Renal cortical epithelial cell (primary cell): Measurements from ENCODE around the gene SETD1A. TPM values are rescaled to one million over a fixed set of nuclear protein-coding genes. Genes with fewer than 3 reads are reported as not detected.
A peak's percentile ranks its signal among the peaks of the same experiment; 100 is the strongest.

Source experiments
- DNase-seq: peaks from one replicate; pipeline ENCODE4 v3.0.0-alpha.2; 2011; ENCODE audit warnings: low read depth
- total RNA-seq: library from RNA; depleted of rRNA; stranded (reverse); fragments of >200 nt; gene quantifications from 2 replicates; pipeline ENCODE4 v1.2.3, GENCODE V29; 2014

The SETD1A gene
- total RNA-seq, 1 donor from 2014 or later: 7.6 TPM

DNA sequence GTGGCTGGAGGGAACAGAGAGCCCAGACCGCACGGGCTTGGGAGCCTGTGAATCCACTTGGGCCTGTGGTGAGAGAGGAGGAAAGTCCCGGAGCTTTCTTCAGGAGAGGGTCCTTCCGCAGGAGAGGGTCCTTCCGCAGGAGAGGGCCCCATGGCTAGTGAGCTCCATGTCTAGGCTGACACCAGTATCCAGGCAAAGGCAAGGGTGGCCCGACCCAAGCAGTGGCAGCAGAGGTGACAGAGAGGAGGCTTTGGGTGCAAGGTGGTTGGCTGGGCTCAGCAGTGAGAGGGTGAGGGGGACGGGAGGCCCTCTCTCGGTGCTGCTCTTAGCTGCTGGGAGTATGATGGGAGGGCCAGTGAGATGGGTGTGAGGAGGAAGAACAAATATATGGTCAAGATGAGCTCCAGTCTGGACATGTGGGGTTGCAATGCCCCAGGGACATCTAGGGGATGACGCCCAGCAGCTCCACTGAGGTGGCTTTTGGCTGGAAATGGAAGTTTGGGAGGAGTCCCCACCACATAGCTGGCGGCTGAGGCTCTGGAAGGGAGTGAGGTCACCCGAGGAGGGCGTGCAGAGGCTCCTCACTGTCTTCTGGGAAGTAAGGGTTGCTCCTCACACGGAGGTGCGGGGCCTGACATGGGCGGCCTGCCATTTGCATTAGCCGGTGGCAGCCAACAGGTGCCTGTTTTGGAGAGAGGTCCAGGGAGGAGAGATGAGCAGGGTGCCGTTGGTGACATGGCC lies 25.2 kb downstream of the SETD1A start:
- no peak for DNase-seq

- DNase-seq: no peak
These were observed 25.8 kb downstream of the SETD1A start for GRCh38 chr16:30983289-30983889.

DNA sequence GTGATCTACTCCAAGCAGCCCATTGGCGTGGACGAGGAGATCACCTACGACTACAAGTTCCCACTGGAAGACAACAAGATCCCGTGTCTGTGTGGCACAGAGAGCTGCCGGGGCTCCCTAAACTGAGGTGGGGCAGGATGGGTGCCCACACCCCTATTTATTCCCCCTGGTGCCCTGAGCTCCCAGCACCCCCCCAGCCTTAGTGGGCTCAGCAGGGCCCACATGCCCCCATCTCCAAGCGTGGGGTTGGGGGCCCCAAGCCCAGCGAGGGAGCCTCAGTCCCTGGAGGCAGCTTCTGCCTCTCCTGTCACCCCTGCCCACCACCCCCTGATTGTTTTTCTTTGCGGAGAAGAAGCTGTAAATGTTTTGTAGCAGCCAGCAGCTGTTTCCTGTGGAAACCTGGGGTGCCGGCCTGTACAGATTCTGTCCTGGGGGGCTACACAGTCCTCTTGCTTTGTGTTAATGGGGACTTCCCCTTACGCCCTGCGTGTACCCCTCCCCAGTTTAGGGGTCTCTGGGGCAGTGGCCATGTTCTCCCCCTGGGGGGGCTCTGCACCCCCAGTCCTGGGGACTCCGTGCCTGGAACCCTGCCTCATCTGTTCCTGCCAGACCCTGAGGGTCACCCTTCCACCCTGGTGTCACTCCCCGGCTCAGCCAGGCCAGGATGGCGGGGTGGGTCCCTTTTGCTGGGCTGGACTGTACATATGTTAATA lies 26.5 kb downstream of the SETD1A start:
- DNase-seq: no peak

DNA sequence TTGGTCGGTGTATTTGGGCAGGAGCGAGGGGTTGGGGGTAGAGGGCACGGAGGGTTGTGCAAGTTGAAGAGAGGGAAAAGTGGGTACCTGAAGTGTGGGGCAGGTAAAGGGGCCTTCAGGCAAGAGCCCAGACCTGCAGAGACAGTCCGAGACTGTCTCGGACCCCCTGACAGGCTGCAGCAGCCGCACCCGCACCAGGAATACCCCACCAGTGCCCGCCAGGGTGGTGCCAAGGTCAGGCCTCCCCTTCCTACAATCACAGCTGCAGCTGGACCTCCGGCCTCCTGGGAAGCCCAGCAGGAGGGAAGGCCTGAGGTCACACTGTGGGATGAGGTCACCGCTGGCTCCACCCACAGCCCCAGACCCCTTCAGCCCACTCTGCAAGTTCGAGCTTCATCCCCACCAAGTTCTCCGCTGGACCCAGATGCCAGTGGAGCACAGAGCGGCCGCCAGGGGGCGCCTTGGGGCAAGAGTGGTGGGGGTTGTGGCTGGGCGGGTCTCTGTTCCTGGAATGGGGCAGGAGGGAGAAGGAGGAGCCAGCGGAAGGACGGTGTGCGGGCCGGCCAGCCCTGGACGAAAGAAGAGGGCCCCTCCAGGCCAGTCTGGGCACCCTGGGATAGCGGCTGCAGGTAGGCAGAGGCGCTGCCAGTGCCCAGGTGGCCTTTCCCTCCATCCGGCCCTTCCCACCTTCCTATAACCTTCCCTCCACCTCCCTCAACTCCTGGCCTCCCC lies 27.3 kb downstream of the SETD1A start, which contains the start of gene HSD3B7:
Gene HSD3B7 (plus strand): TSS at position 539 of the 732 bp plus-strand sequence. CDS start 452 bp downstream, outside the sequence.
- peak; percentile 43 for DNase-seq

GRCh38 chr16:30985401-30986128 lies 28.0 kb downstream of the SETD1A start:
- peak; percentile 64 for DNase-seq

- DNase-seq: no peak
These were observed 28.8 kb downstream of the SETD1A start for GRCh38 chr16:30986129-30986991.

DNA sequence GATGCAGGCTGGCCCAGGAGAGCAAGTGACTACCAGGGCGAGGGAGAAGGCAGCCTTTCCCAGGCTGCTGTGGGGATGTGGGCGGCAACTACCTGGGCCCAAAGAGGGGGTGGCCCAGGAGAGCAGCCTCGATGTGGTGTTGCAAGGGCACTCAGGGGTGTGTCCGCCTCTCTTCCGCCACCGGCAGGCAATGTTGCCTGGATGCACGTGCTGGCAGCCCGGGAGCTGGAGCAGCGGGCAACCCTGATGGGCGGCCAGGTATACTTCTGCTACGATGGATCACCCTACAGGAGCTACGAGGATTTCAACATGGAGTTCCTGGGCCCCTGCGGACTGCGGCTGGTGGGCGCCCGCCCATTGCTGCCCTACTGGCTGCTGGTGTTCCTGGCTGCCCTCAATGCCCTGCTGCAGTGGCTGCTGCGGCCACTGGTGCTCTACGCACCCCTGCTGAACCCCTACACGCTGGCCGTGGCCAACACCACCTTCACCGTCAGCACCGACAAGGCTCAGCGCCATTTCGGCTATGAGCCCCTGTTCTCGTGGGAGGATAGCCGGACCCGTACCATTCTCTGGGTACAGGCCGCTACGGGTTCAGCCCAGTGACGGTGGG lies 30.1 kb downstream of the SETD1A start:
- no peak for DNase-seq

DNA sequence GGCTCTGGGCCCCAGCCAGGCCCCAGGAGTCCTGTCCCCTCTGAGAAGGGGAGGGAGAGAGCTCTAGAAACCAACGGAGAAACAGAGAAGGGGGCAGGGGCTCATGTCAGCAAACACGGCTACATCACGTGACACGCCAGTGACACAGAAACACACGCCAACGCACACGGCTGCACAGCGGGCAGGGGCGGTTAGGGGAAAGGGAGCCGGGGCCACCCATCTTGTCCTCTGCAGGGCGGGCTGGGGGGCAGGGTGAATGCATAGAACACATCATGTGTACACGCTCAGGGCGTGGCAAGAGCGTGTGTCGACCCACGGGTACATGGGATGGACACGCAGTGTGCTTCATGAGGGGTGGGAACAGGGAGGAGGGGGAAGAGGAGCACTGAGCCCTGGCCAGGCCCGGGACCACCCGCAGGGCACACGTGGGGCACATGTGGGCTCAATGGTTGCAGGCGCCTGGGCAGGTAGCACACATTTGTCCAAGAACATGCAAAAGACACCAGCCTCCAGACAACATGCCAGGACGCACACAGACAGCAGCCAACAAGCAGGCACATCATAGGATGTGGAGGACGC lies 32.0 kb downstream of the SETD1A start:
- DNase-seq: no peak

GRCh38 chr16:30990105-30990504 lies 32.6 kb downstream of the SETD1A start:
- DNase-seq: no peak

DNA sequence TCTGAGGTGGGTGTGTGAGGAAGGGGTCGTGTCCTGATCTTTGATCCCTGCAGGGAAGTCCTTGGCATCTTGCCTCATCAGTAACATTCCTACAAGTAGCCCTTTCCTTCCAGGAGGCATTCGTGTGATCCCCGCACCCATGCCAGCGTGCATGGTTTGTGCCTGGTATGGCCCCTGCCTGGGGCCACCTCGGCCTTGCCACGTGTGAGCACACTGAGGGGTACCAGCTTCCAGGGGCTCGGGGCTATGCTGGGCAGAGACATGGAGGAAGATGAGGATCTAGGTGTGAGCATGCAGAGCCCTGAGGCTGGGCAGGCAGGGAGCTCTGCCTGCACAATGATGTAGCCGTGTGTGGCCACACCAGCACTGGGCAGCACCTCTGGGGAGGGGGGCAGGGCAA lies 33.5 kb downstream of the SETD1A start:
- DNase-seq: no peak

DNA sequence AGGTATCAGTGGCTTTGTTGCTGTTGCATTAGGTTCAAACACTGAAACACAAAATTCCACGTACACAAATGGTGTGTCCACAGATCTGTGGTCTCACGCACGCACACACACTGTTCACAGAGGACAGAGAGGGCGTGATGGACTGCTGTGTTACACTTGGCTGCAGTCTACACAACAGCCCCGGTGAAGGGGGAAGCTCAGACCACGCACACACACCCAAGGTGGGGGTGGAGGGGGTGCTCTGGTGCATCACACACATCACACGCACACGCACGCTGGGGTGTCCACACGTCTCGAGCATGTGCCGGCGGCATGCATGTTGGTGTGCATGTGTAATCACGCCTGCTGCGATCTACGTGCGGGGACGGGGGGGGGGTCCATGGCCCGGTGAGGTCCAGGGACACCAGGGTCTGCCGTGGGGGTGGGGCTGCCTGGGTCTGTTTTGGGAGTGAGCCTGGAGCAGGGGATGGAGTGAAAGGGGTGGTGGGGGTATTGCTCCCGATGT lies 34.8 kb downstream of the SETD1A start:
- no peak for DNase-seq

DNA sequence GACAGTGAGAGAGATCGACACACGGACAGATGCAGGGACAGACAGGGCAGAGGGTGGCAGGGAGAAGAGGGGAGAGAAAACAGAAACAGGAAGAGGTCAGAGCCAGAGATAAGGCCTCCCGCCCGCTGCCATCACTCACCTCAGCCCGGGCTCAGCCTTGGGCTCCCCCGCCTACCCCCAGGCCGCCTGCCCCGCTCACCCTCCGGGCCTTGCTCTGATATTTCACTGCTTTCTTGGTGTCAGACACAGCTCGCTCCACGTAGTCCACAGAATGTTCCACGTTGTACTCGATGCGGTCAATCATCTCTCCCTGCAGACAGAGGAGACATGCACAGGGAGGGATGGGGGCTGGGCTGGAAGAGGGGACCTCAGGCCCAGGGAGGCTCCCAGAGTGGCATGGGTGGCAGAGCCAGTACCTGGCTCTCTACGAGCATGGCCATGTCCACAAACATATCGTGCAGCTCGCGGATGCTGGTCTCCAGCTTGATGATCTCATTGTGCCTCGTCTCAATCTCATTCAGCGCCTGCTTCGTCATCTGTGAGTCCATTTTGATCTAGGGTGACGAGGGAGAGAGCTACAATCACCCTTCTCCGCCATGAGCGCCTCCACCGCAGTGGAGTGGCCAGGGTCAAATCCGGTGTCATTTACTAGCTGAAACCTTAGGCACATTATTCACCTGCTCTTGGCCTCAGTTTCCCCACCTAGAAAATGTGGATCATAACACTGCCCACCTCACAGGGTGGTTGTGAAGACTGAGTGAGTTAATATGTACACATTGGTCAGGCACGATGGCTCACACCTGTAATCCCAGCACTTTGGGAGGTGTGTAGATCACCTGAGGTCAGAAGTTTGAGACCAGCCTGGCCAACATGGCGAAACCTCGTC lies 35.6 kb downstream of the SETD1A start:
- DNase-seq: no peak

DNA sequence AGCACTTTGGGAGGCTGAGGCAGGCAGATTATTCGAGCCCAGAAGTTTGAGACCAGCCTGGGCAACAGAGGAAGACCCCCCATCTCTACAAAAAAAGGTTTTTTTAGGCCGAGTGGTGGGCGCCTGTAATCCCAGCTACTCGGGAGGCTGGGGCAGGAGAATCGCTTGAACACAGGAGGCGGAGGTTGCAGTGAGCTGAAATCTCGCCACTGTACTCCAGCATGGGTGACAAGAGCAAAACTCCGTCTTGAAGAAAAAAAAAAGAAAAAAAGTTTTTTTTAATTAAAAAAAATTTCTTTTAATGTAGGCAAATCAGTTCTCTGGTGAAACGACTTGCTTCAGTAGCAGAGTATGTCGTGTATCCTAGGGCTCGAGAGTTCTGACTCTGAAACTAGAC lies 38.4 kb downstream of the SETD1A start:
- no peak for DNase-seq

GRCh38 chr16:30996324-30996984 lies 38.9 kb downstream of the SETD1A start:
- peak; percentile 31 for DNase-seq

DNA sequence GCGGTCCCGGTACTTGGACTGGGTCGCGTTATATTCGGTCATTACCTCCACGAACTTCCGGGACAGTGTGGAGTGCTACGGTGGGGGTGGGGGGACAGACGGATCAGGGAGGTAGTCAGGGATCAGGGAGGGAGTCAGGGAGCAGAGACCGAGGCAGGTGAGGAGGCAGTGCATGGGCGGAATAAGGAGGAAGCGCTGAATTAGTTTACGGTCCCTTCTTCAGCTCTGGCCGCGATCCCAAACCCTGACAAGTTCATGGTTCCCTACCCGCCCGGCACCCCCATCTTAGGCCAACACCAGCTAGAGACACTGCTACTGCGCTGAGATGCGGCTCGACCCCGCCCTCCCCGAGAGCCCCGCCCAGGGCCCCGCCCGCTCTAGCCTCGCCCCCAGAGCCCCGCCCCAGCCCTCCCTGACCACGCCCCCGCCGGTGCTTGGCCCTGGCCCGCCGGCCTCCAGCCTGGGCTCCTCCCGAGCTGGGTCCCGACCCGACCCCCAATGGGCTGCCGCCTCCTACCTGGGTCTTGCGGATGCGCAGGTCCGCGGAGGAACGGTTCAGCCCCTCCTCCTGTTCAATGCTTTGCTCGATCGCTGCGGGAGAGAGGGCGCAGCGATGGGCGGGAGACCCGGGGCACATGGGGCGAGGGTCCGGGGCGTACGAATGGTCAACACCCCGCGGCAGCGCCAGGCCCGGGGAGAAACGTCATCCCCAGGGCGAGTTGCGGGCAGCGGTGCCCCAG lies 39.6 kb downstream of the SETD1A start:
- DNase-seq: peak; percentile 45

DNA sequence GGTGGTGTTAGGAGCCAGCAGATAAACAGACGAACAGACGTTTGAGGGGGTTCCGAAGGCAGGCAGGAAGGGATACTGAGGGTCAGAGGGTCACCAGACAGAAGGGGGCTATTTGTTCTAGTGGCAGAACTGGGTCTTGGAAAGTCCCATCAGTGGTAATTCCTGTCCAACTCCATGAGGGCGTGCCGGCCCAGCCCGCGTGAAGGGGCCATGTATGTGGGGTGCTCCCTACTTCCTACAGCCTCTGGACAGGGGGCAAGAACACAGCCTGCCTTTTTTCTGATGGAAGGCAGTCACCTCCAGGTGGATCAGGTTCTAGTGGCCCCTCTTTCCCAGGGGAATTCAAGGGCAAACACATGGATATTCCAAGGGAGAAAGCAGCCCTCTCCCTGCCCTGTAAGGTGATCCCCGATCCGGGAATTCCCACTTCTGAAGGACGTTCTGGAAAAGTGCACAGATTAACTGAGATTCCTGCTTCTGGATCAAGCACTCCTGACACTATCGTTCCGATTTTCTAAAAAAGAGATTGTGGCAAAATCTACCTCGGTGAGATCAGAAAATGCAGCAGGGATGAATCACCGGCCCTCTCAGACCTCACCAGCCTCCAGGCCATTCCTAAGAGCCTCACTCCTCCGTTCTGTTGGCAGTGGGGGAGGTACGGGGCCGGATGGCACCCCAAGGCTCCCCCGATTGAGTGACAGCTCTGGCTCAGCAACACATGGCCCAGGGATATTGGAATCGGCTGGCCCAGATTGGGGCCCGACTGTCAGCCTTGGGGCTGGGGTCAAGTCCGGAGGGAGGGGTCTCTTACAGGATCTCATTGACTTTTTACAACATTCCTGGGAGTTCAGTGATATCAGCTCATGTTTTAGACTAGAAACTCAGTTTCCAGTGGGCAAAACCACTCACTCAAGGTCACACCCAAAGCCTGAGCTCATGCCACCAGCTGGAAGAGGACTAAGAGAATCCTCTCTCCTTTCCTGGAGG lies 40.5 kb downstream of the SETD1A start:
- DNase-seq: peak; percentile 81
